Stimulated activated CD8-positive, alpha-beta memory T cell treated with anti-CD3 and anti-CD28 coated beads, Interleukin-12 subunit alpha, Interleukin-12 subunit beta, amount 100 ng/mL, for 4 hours (primary cell): Measurements from ENCODE around the gene ZBTB2.
"Not testable (repeated sequence)": the region's sequence is repeated elsewhere in the genome, so short reads cannot be mapped to it uniquely, and the experiment has no call there.

ENCODE experiments used
- DNase-seq: peaks from one replicate; pipeline ENCODE4 v3.0.0-alpha.2; 2020; ENCODE audit warnings: low read depth

The ZBTB2 gene

DNA sequence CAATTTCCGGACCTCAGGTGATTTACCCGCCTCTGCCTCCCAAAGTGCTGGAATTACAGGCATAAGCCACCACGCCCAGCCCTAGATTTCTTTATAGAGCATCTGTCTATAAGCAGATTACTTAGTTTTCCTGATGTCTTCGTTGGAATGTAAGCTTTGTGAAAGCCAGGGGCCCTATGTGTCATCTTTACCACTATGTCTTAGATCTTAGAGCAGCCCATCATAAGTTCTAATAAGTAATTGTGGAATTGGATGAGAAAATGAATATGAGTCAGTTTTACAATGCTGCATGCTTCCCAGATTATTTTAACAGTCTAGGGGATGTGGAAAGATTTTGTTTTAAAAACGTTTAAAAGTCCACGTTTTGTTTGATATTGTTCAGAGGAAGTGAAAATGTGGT lies 9.1 kb upstream of the ZBTB2 start:
- no peak for DNase-seq

DNA sequence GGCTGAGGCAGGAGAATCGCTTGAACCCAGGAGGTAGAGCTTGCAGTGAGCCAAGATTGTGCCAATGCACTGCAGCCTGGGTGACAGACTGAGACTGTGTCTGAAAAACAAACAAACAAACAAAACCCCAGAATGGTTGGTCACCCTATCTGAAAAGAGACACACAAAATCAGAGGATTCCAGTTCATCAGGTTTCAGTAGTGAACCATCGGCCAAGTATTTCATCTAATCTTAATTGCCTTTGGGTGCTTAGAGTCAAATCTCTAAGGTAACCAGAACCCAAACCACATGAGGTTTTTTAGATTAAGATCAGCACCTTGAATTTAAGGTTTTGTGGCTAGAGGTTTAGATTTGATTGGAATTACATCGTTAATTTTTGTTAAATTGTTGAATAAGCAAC lies 8.3 kb upstream of the ZBTB2 start:
- no peak for DNase-seq

DNA sequence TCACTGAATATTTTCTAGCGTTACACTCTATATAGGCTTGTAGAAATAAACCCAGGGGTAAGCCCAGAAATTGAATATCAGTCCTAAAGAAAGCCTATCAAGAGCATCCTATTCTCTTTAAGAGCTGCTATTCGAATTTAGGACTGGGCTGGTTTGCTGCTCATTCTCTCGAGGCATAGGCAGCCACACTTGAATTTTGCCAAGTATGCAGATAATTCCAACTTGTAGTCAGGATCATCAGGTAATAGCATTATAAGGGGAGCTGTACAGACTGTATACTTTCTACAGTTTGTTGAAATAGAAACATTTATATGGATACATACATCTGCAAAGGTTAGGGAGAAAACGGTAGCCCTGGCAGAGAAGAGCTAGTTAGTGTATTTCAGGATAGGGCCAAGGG lies 2.1 kb upstream of the ZBTB2 start:
- DNase-seq = no peak

DNA sequence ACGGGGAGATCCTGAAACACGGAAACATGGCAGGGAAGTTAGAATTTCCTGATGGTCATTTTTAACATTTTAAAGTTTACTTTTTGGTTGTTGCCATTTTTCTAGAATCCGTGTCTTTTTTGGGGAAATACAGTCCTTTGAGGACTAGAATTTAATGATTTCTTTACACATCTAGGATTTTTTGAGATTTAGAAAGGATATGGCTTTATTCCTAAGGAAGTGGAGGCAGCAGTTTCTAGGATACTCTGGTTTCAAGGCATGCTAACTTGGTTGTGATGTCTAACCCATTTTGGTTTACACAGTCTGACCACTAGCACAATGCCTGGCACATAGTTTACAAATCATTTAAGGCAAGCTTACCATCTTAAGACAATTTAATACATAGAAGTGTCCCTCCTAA lies 1.1 kb upstream of the ZBTB2 start:
- DNase-seq = no peak

DNA sequence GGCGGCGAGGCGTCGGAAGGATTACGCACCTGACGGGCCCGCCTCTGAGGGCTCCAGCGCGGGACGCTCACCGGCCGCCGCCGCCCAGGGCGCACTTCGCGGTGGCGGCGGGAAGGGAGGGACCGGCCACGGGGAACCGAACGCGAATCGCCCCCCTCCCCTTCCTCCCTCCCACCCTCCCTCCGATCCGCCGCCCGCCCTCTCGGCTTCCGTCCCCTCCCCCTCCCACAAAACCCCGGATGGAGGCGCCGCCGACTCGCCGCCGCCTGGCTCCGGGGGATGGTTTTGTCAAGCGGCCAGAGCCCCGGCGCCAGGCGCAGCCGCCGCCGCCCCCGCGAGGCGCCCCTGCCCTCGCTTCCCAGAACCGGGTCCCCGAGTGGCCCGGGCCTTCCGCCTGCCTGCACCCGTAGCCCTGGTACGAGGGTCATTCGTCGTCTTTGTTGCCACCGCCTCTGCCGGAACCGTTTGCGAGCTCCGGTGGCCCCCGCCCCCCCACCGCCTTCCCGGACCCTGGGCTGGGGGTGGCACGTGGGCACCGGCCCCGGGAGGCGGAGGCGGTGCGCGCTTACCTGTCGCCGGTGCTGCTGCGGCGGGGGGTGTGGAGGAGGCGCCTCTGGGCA lies 398 bp downstream of the ZBTB2 start:
- peak; percentile 76 for DNase-seq

- peak; percentile 99 for DNase-seq
Measured at GRCh38 chr6:151390276-151390850, 996 bp downstream of the ZBTB2 start.

DNA sequence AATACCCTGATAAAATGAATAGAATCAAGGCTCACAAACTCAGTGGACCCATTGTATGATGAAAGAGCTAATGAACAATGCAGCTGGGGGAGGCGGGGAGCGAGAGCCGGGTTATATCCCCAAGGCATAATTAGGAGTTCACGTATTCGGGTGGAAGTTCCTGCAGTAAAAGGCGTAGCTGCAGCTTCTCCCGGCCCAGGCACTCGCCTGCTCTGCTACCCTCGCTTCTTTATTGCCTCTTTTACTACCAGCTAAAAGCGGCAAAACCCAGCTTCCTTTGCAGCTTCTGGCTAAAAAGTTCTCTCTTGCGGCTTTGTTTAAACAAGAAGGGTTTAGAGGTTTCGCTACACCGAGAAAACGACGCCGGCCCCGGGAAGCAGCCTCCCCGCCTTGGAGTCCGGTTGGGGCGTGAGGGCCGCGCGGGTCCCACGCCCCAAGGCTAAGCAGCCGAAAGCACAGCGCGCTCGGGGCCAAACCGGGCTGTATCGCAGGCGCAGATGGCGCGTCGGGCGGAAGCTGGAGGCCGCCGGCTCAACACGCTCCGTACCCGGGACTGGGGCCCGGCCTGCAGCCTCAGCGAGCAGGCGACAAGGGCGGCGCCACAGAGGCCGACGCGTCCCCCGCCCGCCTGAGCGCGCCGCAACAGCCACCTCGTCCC lies 1.6 kb downstream of the ZBTB2 start:
- no peak for DNase-seq

DNA sequence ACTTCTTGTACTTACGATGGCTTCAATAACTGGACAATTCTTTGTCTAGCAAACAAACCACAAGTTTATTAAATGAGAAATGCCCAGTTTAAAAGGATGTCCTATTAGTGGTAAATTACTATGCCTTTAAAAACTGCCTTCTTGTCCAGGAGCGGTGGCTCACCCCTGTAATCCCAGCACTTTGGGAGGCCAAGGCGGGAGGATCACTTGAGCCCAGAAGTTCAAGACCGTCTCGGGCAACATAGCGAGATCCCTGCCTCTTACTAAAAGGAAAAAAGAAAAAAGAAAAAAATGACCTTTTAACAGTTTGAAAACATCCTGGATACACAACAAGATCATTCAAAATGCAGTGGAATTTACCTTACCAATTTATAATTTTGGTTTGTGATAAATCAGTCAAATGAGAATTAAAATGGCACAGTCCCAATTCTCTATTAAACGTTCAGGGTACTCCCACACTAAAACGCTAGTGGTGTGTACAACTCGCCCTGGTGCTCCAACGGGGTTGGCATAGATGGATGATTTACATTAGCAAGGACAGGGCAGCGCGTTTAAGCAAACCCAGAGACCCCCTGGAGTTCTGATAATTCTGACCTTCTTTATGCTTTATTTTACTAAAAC lies 2.3 kb downstream of the ZBTB2 start:
- DNase-seq = no peak

DNA sequence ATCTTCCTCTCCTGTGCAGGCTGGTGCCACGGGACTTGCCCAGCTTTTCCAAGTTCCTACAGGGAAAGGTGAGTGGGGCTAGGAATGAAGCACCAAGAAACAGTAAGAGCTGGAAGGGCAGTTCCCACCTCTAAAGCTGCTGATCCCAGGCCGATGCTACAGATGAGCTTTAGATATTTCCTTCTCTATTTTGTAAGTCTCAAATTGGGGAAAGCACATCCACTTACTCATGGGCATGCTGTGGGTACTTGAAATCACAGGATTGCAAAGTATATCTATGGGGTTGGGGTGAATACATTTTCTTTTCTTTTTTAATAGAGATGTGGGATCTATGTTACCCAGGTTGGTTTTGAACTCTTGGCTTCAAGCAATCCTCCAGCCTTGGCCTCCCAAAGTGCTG lies 3.1 kb downstream of the ZBTB2 start:
- no peak for DNase-seq

- DNase-seq = no peak
Measured at GRCh38 chr6:151387175-151387970, 4.0 kb downstream of the ZBTB2 start.

- no peak for DNase-seq
Measured at GRCh38 chr6:151385177-151385576, 6.2 kb downstream of the ZBTB2 start.

DNA sequence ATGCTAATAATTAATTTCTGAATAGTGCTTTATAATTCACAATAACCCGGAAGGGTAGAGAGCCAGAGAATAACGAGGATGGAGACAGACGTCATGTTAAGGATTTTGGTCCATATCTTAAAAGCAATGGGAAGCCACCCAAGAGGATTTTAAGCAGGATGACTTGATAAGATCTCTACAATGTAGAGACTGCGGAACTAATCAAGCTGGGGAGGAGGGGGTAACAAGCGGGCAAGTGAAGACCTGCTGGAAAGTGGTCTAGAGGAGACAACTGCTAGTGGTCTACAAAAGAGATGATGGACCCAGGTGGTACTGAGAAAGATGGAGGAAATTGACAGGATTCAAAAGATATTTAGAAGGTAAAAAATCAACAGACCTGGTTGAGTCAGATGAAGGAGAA lies 7.2 kb downstream of the ZBTB2 start:
- no peak for DNase-seq

- DNase-seq = not testable (repeated sequence)
Measured at GRCh38 chr6:151382631-151383030, 8.7 kb downstream of the ZBTB2 start.

DNA sequence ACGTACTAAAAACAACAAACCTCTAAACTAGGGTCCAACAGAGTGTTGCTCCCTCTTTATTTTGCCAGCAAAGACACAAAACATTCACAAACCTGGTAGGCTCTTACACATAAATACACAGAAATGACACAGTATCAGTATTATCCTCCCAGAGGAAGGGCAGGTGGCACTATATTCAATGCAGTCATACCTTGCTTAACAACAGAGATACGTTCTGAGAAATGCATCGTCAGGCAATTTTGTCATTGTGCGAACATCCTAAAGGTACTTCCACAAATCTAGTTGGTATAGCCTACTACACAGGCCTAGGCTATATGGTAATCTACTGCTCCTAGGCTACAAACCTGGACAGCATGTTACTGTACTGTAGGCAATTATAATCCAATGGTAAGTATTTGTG lies 9.6 kb downstream of the ZBTB2 start:
- no peak for DNase-seq

DNA sequence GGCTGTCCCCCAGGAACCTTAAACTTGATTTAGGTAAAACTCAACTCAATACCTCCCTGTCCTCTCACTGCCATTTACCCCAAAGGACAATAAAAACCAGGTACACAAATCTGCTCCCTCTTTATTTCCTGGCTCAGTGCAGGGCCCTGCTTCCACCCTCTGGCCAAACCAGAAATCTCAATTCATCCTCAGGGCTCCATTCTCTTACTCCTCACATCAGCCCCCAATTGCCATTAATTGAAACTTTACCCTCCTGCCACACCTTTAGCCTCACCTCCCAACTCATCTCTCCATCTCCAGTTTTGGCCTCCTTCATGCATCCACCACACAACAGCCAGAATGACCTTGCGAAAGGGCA lies 10.5 kb downstream of the ZBTB2 start:
- DNase-seq = no peak

GRCh38 chr6:151379933-151380847 lies 11.2 kb downstream of the ZBTB2 start:
- no peak for DNase-seq

- no peak for DNase-seq
Measured at GRCh38 chr6:151377095-151377494, 14.3 kb downstream of the ZBTB2 start.

GRCh38 chr6:151376440-151376839 lies 14.9 kb downstream of the ZBTB2 start:
- DNase-seq = no peak

GRCh38 chr6:151375833-151376232 lies 15.5 kb downstream of the ZBTB2 start:
- no peak for DNase-seq

GRCh38 chr6:151374036-151374683 lies 17.2 kb downstream of the ZBTB2 start:
- no peak for DNase-seq

DNA sequence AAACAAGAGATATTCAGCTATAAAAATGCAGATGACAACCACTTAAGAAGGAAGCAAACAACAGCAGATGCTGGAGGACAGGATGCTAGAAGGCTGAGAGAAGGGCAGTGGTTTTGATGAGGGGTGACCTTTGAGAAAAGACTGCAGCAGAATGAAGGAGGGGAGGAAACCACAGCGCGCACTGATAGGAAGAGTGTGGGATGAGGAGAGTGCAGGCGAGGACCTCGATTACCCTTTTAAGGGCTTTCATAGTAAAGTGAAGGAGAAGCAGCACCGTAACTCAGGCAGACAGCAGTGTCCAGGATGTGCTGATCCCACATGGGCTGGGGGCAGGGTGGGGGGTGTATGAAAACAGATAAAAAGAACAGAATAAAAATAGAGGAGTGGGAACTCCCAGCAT lies 19.2 kb downstream of the ZBTB2 start:
- no peak for DNase-seq
